ENCODE measurements around the gene FGF14.

DNA sequence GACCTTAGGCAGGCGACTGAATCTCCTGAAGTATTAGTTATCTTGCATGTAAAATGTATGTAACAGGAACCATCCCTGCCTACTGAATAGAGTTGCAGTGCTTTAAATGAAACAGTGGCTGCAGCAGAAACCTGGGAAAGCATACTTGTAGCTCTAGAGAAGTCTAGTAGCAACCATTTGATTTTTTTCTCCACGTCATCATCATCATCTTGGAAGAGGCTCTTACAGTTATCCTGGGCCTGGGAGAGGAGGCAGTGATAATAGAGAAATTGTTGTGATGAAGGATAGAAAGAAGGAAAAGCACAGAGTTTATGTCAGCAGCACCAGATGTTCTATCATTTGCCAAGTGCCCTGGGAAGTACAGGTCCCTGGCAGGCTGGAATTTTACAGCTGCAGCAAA is 571.8 kb downstream of the FGF14 start:
- TF ChIP-seq, protein P1, sequence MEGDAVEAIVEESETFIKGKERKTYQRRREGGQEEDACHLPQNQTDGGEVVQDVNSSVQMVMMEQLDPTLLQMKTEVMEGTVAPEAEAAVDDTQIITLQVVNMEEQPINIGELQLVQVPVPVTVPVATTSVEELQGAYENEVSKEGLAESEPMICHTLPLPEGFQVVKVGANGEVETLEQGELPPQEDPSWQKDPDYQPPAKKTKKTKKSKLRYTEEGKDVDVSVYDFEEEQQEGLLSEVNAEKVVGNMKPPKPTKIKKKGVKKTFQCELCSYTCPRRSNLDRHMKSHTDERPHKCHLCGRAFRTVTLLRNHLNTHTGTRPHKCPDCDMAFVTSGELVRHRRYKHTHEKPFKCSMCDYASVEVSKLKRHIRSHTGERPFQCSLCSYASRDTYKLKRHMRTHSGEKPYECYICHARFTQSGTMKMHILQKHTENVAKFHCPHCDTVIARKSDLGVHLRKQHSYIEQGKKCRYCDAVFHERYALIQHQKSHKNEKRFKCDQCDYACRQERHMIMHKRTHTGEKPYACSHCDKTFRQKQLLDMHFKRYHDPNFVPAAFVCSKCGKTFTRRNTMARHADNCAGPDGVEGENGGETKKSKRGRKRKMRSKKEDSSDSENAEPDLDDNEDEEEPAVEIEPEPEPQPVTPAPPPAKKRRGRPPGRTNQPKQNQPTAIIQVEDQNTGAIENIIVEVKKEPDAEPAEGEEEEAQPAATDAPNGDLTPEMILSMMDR (conservative IDR thresholded peaks at IDR 0.05; ENCODE audit: low read length), result no peak
- TF ChIP-seq EZH2phosphoT487 (IDR thresholded peaks at IDR 0.05; ENCODE audit: borderline replicate concordance, low read depth, low read length), result no peak
